ENCODE measurements around the gene ENOSF1. TPM values are rescaled to one million over a fixed set of nuclear protein-coding genes. Genes with fewer than 3 reads are reported as not detected.

Gene ENOSF1
- total RNA-seq, 4 donors from 2014 or later = 36.2 to 42.4 (median 38.6) TPM

GRCh38 chr18:681985-682384, 30.4 kb downstream of the ENOSF1 start:
- no peak for DNase-seq (ENCODE audit: low spot score in 2 of 2)
- WGBS, 2 donors = 87 to 89% methylated on average over 5 of the region's 5 CpGs
- intact Hi-C loops (cut with DNase I; ENCODE audit: low total_unique reads) = no loop called here
- no peak for TF ChIP-seq CTCF (IDR thresholded peaks at IDR 0.05)
- TF ChIP-seq POLR2A (IDR thresholded peaks at IDR 0.05) = no peak
- no peak overlapping the region for H3K4me3 ChIP-seq (ENCODE audit: low read depth, poor library complexity, severe bottlenecking)

GRCh38 chr18:680392-680791, 32.0 kb downstream of the ENOSF1 start:
- DNase-seq (ENCODE audit: low spot score in 2 of 2) = no peak
- WGBS, 2 donors = 96 to 98% methylated on average over 4 of the region's 4 CpGs
- H3K4me3 ChIP-seq (ENCODE audit: low read depth, poor library complexity, severe bottlenecking) = no peak overlapping the region
- no peak for TF ChIP-seq POLR2A (IDR thresholded peaks at IDR 0.05)
- TF ChIP-seq CTCF (IDR thresholded peaks at IDR 0.05) = no peak
- intact Hi-C loops (cut with DNase I; ENCODE audit: low total_unique reads) = no loop called here

GRCh38 chr18:679516-679915, 32.9 kb downstream of the ENOSF1 start:
- no peak overlapping the region for H3K4me3 ChIP-seq (ENCODE audit: low read depth, poor library complexity, severe bottlenecking)
- TF ChIP-seq POLR2A (IDR thresholded peaks at IDR 0.05) (no peak), CTCF (IDR thresholded peaks at IDR 0.05) (no peak)
- 98 to 99% methylated on average over 4 of the region's 4 CpGs for WGBS, 2 donors
- DNase-seq (ENCODE audit: low spot score in 2 of 2) = peak in 1 of 2 donors; percentile 43
- intact Hi-C loops (cut with DNase I; ENCODE audit: low total_unique reads) = no loop called here

- DNase-seq (ENCODE audit: low spot score in 2 of 2) = peak in 1 of 2 donors; percentile 46
- intact Hi-C loops (cut with DNase I; ENCODE audit: low total_unique reads) = no loop called here
- H3K4me3 ChIP-seq (ENCODE audit: low read depth, poor library complexity, severe bottlenecking) = no peak overlapping the region
- WGBS, 2 donors = 85 to 93% methylated on average over 15 of the region's 15 CpGs
- TF ChIP-seq POLR2A (IDR thresholded peaks at IDR 0.05) (no peak), CTCF (IDR thresholded peaks at IDR 0.05) (no peak)
These were observed 33.8 kb downstream of the ENOSF1 start for GRCh38 chr18:678482-679182.

GRCh38 chr18:677951-678381, 34.5 kb downstream of the ENOSF1 start:
- no peak for TF ChIP-seq CTCF (IDR thresholded peaks at IDR 0.05)
- TF ChIP-seq POLR2A (IDR thresholded peaks at IDR 0.05) = no peak
- WGBS, 2 donors = 90 to 91% methylated on average over 14 of the region's 14 CpGs
- no peak overlapping the region for H3K4me3 ChIP-seq (ENCODE audit: low read depth, poor library complexity, severe bottlenecking)
- intact Hi-C loops (cut with DNase I; ENCODE audit: low total_unique reads) = no loop called here
- DNase-seq (ENCODE audit: low spot score in 2 of 2) = peak in 1 of 2 donors; percentile 15

- 64 to 84% methylated on average over 4 of the region's 4 CpGs for WGBS, 2 donors
- no peak for TF ChIP-seq POLR2A (IDR thresholded peaks at IDR 0.05)
- TF ChIP-seq CTCF (IDR thresholded peaks at IDR 0.05) = no peak
- H3K4me3 ChIP-seq (ENCODE audit: low read depth, poor library complexity, severe bottlenecking) = no peak overlapping the region
- intact Hi-C loops (cut with DNase I; ENCODE audit: low total_unique reads) = no loop called here
- DNase-seq (ENCODE audit: low spot score in 2 of 2) = no peak
These were observed 35.3 kb downstream of the ENOSF1 start for GRCh38 chr18:677145-677544.
